ENCODE data around the gene ATP10D.

Gene ATP10D

GRCh38 chr4:47606482-47606881 is 121.4 kb downstream of the ATP10D start:
- DNase-seq = no peak

- DNase-seq = no peak
Observed at GRCh38 chr4:47612116-47613023, 127.3 kb downstream of the ATP10D start.

- DNase-seq = no peak
Observed at GRCh38 chr4:47615385-47615784, 130.3 kb downstream of the ATP10D start.

- DNase-seq = no peak
Observed at GRCh38 chr4:47617607-47618006, 132.5 kb downstream of the ATP10D start.

- no peak for DNase-seq
Observed at GRCh38 chr4:47619691-47620090, 134.6 kb downstream of the ATP10D start.

- DNase-seq = no peak
Observed at GRCh38 chr4:47621181-47621580, 136.1 kb downstream of the ATP10D start.

GRCh38 chr4:47624031-47624441 is 139.0 kb downstream of the ATP10D start:
- DNase-seq = no peak

- DNase-seq = no peak
Observed at GRCh38 chr4:47631161-47631560, 146.1 kb downstream of the ATP10D start.

- no peak for DNase-seq
Observed at GRCh38 chr4:47639531-47639930, 154.5 kb downstream of the ATP10D start.

GRCh38 chr4:47640911-47641310 is 155.8 kb downstream of the ATP10D start:
- DNase-seq = no peak

- no peak for DNase-seq
Observed at GRCh38 chr4:47641755-47642154, 156.7 kb downstream of the ATP10D start.

GRCh38 chr4:47642191-47642830 is 157.2 kb downstream of the ATP10D start:
- no peak for DNase-seq

Measured in 8988T (cell line).